ENCODE measurements around the gene RIMBP2. TPM values are rescaled to one million over a fixed set of nuclear protein-coding genes. Genes with fewer than 3 reads are reported as not detected.

RIMBP2 gene
- total RNA-seq, 4 donors from 2014 or later: 0.29 to 8.2 (median 5.6) TPM

- H3K27ac ChIP-seq: no peak overlapping the region
- TF ChIP-seq, protein P1, sequence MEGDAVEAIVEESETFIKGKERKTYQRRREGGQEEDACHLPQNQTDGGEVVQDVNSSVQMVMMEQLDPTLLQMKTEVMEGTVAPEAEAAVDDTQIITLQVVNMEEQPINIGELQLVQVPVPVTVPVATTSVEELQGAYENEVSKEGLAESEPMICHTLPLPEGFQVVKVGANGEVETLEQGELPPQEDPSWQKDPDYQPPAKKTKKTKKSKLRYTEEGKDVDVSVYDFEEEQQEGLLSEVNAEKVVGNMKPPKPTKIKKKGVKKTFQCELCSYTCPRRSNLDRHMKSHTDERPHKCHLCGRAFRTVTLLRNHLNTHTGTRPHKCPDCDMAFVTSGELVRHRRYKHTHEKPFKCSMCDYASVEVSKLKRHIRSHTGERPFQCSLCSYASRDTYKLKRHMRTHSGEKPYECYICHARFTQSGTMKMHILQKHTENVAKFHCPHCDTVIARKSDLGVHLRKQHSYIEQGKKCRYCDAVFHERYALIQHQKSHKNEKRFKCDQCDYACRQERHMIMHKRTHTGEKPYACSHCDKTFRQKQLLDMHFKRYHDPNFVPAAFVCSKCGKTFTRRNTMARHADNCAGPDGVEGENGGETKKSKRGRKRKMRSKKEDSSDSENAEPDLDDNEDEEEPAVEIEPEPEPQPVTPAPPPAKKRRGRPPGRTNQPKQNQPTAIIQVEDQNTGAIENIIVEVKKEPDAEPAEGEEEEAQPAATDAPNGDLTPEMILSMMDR (IDR thresholded peaks at IDR 0.05): no peak
- TF ChIP-seq POLR2A (IDR thresholded peaks at IDR 0.05): no peak
- no peaks in the 10 kb centered on the region for H3K4me1 ChIP-seq
- H3K9me3 ChIP-seq: no peaks in the 10 kb centered on the region
- no peaks in the 10 kb centered on the region for H3K27me3 ChIP-seq
- no peak for DNase-seq
- no peaks in the 10 kb centered on the region for H3K36me3 ChIP-seq
- intact Hi-C loops (cut with DNase I; ENCODE audit: low total_unique reads): no loop called here
- no peak overlapping the region for H3K4me3 ChIP-seq
Measured at GRCh38 chr12:130700492-130701401, 15.4 kb downstream of the RIMBP2 start.

GRCh38 chr12:130698106-130698505 is 18.0 kb downstream of the RIMBP2 start:
- Histone ChIP-seq H3K9me3 (no peaks in the 10 kb centered on the region), H3K27ac (no peak overlapping the region), H3K4me3 (no peak overlapping the region), H3K27me3 (no peaks in the 10 kb centered on the region), H3K4me1 (no peaks in the 10 kb centered on the region), H3K36me3 (no peaks in the 10 kb centered on the region)
- TF ChIP-seq, protein P1 (IDR thresholded peaks at IDR 0.05): no peak
- no peak for TF ChIP-seq POLR2A (IDR thresholded peaks at IDR 0.05)
- no peak for DNase-seq
- intact Hi-C loops (cut with DNase I; ENCODE audit: low total_unique reads): no loop called here

DNA sequence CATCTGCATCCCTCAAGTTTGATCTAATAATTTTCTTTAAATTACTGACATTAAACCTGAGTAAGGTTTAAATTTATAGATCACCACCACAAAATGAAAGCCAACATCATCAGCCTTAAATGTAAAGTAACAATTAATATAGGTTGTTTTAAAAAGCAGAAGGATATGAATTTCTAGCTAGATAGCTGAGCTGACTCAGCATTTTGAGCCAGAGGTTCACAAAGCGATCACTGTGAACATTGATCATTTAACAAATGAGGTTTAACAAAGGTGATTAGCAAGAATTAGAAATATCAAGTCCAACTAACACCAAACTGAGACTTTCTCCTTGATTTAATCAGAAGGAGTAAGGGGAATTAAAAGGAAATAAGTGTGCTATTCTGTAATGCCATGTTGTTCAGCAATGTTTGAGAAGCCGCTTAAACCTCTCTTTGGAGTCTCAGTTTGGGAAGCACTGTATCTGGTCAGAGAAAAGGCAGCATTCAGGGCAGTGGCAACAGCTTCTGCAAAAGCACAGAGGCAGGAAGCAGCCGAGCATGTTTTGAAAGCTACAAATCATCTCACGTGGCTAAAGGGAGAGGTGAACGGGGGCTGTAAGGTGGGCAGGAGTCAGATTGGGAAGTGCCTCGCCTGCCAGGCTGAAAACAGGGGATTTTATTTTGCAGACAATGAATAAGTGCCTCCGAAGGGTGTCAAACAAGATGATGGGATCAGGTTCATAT is 19.6 kb downstream of the RIMBP2 start:
- Histone ChIP-seq H3K27me3 (no peaks in the 10 kb centered on the region), H3K9me3 (no peaks in the 10 kb centered on the region), H3K4me3 (no peak overlapping the region), H3K4me1 (no peaks in the 10 kb centered on the region), H3K27ac (no peak overlapping the region), H3K36me3 (no peaks in the 10 kb centered on the region)
- DNase-seq: no peak
- TF ChIP-seq, protein P1 (IDR thresholded peaks at IDR 0.05): no peak
- TF ChIP-seq POLR2A (IDR thresholded peaks at IDR 0.05): no peak
- intact Hi-C loops (cut with DNase I; ENCODE audit: low total_unique reads): no loop called here

DNA sequence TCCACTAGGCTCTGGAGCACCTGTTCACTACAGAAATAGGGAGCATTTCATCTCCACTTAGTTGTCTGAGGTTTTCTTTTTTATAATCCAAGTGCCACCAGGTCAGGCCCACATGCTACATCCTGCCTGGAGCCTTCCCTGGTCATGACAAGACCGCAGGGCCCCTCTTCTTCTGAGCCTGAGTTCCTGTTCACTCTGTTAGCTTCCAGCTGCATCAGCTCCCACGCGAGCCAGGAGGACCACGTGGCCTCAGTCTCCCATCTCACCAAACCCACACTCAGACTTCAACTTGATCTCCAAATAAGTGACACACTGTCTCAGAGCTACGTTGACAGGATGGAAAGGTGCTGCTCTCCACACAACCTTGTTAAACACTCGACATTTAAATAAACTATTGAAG is 21.0 kb downstream of the RIMBP2 start:
- H3K9me3 ChIP-seq: no peaks in the 10 kb centered on the region
- intact Hi-C loops (cut with DNase I; ENCODE audit: low total_unique reads): no loop called here
- H3K36me3 ChIP-seq: no peaks in the 10 kb centered on the region
- no peaks in the 10 kb centered on the region for H3K27me3 ChIP-seq
- no peak for DNase-seq
- no peak for TF ChIP-seq POLR2A (IDR thresholded peaks at IDR 0.05)
- TF ChIP-seq, protein P1 (IDR thresholded peaks at IDR 0.05): no peak
- no peak overlapping the region for H3K27ac ChIP-seq
- no peaks in the 10 kb centered on the region for H3K4me1 ChIP-seq
- H3K4me3 ChIP-seq: no peak overlapping the region

Measured in uterus (tissue), 4 donors.